HG03565 (cell line): ENCODE results near the gene SAPCD2.
"Not testable (repeated sequence)": the region's sequence is repeated elsewhere in the genome, so short reads cannot be mapped to it uniquely, and the experiment has no call there.

ENCODE experiments used
- ATAC-seq: cut with Tn5 transposase; IDR thresholded peaks from one replicate; pipeline ENCODE4 v1.9.1; 2021; ENCODE audit warnings: mild to moderate bottlenecking, moderate library complexity; ENCODE audit not compliant: unreplicated experiment

Gene SAPCD2

GRCh38 chr9:137066096-137066861, 4.1 kb downstream of the SAPCD2 start:
- no peak for ATAC-seq

- ATAC-seq = no peak
Observed at GRCh38 chr9:137065336-137065967, 4.9 kb downstream of the SAPCD2 start.

GRCh38 chr9:137064880-137065164, 5.5 kb downstream of the SAPCD2 start:
- no peak for ATAC-seq

- no peak for ATAC-seq
Observed at GRCh38 chr9:137064027-137064879, 6.1 kb downstream of the SAPCD2 start.

- ATAC-seq = no peak
Observed at GRCh38 chr9:137063311-137064026, 6.9 kb downstream of the SAPCD2 start.

- not testable (repeated sequence) for ATAC-seq
Observed at GRCh38 chr9:137062798-137063197, 7.6 kb downstream of the SAPCD2 start.

- ATAC-seq = no peak
Observed at GRCh38 chr9:137062384-137062783, 8.0 kb downstream of the SAPCD2 start.

- no peak for ATAC-seq
Observed at GRCh38 chr9:137058521-137059234, 11.7 kb downstream of the SAPCD2 start.

GRCh38 chr9:137057545-137057944, 12.8 kb downstream of the SAPCD2 start:
- ATAC-seq = no peak

GRCh38 chr9:137056739-137057415, 13.5 kb downstream of the SAPCD2 start:
- ATAC-seq = no peak

- no peak for ATAC-seq
Observed at GRCh38 chr9:137055385-137056364, 14.7 kb downstream of the SAPCD2 start.

GRCh38 chr9:137054932-137055384, 15.4 kb downstream of the SAPCD2 start:
- no peak for ATAC-seq

GRCh38 chr9:137053944-137054931, 16.1 kb downstream of the SAPCD2 start, which contains the start of gene ENTPD2:
Gene ENTPD2, minus strand, starts transcription at chr9:137054061. Its CDS starts 64 bp downstream, at chr9:137053997.
- no peak for ATAC-seq

GRCh38 chr9:137052998-137053943, 17.1 kb downstream of the SAPCD2 start:
- no peak for ATAC-seq

- no peak for ATAC-seq
Observed at GRCh38 chr9:137052293-137052692, 18.1 kb downstream of the SAPCD2 start.

GRCh38 chr9:137051145-137051724, 19.1 kb downstream of the SAPCD2 start:
- no peak for ATAC-seq
